ENCODE results near the gene CSNK2A1. TPM values are rescaled to one million over a fixed set of nuclear protein-coding genes. Genes with fewer than 3 reads are reported as not detected.

CSNK2A1 gene
- total and polyA plus RNA-seq, 2 of the 8 experiments (the other 6 are each of a cell fraction or from before 2014, with no cell fraction given): 117 to 260 TPM

DNA sequence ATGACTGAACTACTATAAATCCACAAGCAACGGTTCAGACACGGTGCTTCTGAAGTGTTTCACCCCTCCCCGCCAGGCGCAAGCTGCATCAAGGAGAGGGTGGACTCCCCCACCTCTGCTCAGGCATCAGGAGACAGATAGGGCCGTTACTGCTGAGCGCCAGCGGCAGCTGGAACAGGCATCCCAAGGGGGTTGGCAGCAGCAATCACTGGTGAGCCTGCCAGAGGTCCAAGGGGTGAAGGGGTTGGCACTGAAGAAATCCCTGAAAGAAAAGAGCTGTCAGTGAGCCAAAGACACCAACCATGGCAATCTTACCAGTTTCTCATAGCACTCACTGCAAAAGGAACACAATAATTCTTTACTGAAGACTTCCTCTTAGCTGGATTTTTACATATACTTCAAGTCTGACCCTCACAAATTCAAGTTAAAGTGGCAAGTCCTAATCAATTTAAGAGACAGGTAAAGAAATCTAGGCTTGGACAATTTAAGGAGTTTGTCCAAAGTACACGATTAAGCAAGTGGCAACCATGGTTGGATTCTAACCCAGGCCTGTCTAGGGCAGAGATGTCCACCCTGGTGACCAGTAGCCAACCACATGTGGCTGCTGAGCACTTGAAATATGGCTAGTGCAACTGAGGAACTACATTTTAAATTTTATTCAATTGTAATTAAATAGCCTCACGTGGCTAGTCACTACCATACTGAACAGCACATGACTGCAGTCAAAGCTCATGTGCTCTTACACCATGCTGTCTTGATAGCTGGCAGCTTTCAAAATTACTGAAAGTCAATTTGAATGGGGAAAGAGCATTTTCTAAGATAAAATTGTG, 59.6 kb downstream of the CSNK2A1 start:
- DNase-seq (ENCODE audit: low read depth in 1 of 2, low spot score in 2 of 2) (no peak), FAIRE-seq (no peak)
- Histone ChIP-seq H3K27me3 (replicated peaks in 1 of 4; ENCODE audit: control insufficient read depth in 3 of 4, extremely low read depth in 1 of 4, insufficient read depth in 3 of 4, low read length in 3 of 4) (no peaks in the 10 kb centered on the region), H2BK20ac (ENCODE audit: low read length) (no peak overlapping the region), H2BK5ac (ENCODE audit: low read depth, low read length) (no peak overlapping the region), H2BK15ac (ENCODE audit: low read length) (no peak overlapping the region), H3K9ac (replicated peaks in 1 of 4; ENCODE audit: extremely low read depth in 1 of 4, low read depth in 3 of 4, low read length in 3 of 4) (no peak overlapping the region), H3K18ac (ENCODE audit: extremely low read depth, low read length) (no peak overlapping the region), H3K36me3 (ENCODE audit: control insufficient read depth in 2 of 4, insufficient read depth in 4 of 4, low read length in 3 of 4) (peaks cover 36 to 85% (median 62%) of the 10 kb centered on the region in 4 experiments), H4K8ac (ENCODE audit: extremely low read depth, insufficient read depth, low read length) (no peak overlapping the region), H3K4ac (replicated peaks; ENCODE audit: insufficient read length, low read depth, low read length) (no peak overlapping the region), H3K14ac (ENCODE audit: insufficient read length) (no peak overlapping the region), H2AFZ (ENCODE audit: low read length) (no peak overlapping the region), H3K23me2 (ENCODE audit: low read depth, low read length) (no peaks in the 10 kb centered on the region), H3K4me3 (ENCODE audit: extremely low read depth in 1 of 4, insufficient read depth in 2 of 4, low read depth in 3 of 4, low read length in 4 of 4) (no peak overlapping the region), H2BK12ac (ENCODE audit: low read depth, low read length) (no peak overlapping the region), H4K20me1 (replicated peaks in 1 of 2; ENCODE audit: control insufficient read depth in 1 of 2, insufficient read depth in 2 of 2, low read length in 2 of 2) (peaks cover 3 to 5% of the 10 kb centered on the region in 2 experiments), H3K79me1 (ENCODE audit: low read depth, low read length) (no peaks in the 10 kb centered on the region), H4K5ac (ENCODE audit: insufficient read length, low read depth, low read length) (no peak overlapping the region), H3K56ac (replicated peaks; ENCODE audit: insufficient read length, low read depth, low read length) (no peak overlapping the region), H3K4me1 (replicated peaks in 1 of 4; ENCODE audit: control insufficient read depth in 3 of 4, insufficient read depth in 4 of 4, low read length in 3 of 4) (no peaks in the 10 kb centered on the region), H2AK5ac (ENCODE audit: low read depth, low read length) (no peak overlapping the region), H3K27ac (ENCODE audit: low read depth, low read length) (no peak overlapping the region), H3K9me3 (ENCODE audit: insufficient read depth in 2 of 2, low read depth in 1 of 2, low read length in 1 of 2) (no peaks in the 10 kb centered on the region), H3K79me2 (ENCODE audit: control insufficient read depth in 1 of 2, insufficient read depth in 2 of 2, low read length in 2 of 2) (no peaks in the 10 kb centered on the region), H3K23ac (ENCODE audit: insufficient read length) (no peak overlapping the region), H2BK120ac (replicated peaks; ENCODE audit: low read depth, low read length) (no peak overlapping the region), H4K91ac (replicated peaks; ENCODE audit: insufficient read length, low read length) (no peak overlapping the region), H3K4me2 (ENCODE audit: insufficient read depth in 1 of 2, low read depth in 2 of 2, low read length in 2 of 2) (no peak overlapping the region)
- POLR2A ChIA-PET (ENCODE audit: partially characterized antibody): no interaction called here
- WGBS, 2 experiments (ENCODE audit: extremely low coverage in 1 of 2, insufficient coverage in 1 of 2, insufficient read length in 1 of 2, insufficient replicate concordance in 2 of 2, low coverage in 1 of 2, low lambda C conversion rate in 2 of 2, missing lambda C conversion rate in 1 of 2): 93% methylated on average over 9 of the region's 9 CpGs; no CpG with 5 or more reads in 1 of the 2 experiments
- CTCF ChIA-PET (ENCODE audit: partially characterized antibody): interaction anchor here (0.6 to 1.4 kb wide), 3 partner anchors 10 to 166 kb away, joined by 3 to 5 read pairs (median 3); no protein-coding TSS in a partner anchor
- TF ChIP-seq TAF7 (optimal IDR thresholded peaks at IDR 0.05; ENCODE audit: borderline replicate concordance, low read depth, low read length) (no peak), KDM5A (IDR thresholded peaks at IDR 0.05; ENCODE audit: low read length) (no peak), SAP30 (IDR thresholded peaks at IDR 0.05; ENCODE audit: insufficient read depth, insufficient replicate concordance, low read length) (no peak), ZNF274 (IDR thresholded peaks at IDR 0.05; ENCODE audit: borderline replicate concordance, extremely low read depth, low read length) (no peak), HDAC6 (IDR thresholded peaks at IDR 0.05; ENCODE audit: low read depth, low read length) (no peak), CBX8 (IDR thresholded peaks at IDR 0.05; ENCODE audit: borderline replicate concordance, low read depth, low read length) (no peak), CREB1 (IDR thresholded peaks at IDR 0.05) (no peak)

Data from H1 (cell line).